Thoracic aorta (tissue), 2 donors: ENCODE results near the gene TOMM40. TPM values are rescaled to one million over a fixed set of nuclear protein-coding genes. Genes with fewer than 3 reads are reported as not detected.
A peak's percentile ranks its signal among the peaks of the same experiment; 100 is the strongest.
"Not testable (repeated sequence)": the region's sequence is repeated elsewhere in the genome, so short reads cannot be mapped to it uniquely, and the experiment has no call there.

Experiments used
- ATAC-seq: fragments of 150-250 bp; one replicate; pipeline ENCODE4 v1.8.0; 2017; ENCODE audit warnings: low read depth; ENCODE audit not compliant: insufficient number of reproducible peaks, low FRiP score
- DNase-seq: peaks from one replicate; pipeline ENCODE4 v3.0.0-alpha.2; 2020; ENCODE audit warnings: low spot score
- H3K27ac ChIP-seq, 2 donors: fragments of 200-600 bp; sonication (generic); 1 replicate in 1 of 2; 2 replicates in 1 of 2; pipeline ENCODE4 v1.5.1; 2016; ENCODE audit warnings: mild to moderate bottlenecking in 2 of 2, moderate library complexity in 2 of 2
- H3K27me3 ChIP-seq: fragments of 200-600 bp; sonication (generic); replicated peaks from 2 replicates; pipeline ENCODE4 v1.6.0; 2016; ENCODE audit warnings: mild to moderate bottlenecking; ENCODE audit not compliant: insufficient read depth
- H3K36me3 ChIP-seq: fragments of 200-600 bp; sonication (generic); one replicate; pipeline ENCODE4 v1.5.1; 2016
- H3K4me1 ChIP-seq, 2 donors: fragments of 200-600 bp; sonication (generic); 1 replicate in 1 of 2; 2 replicates in 1 of 2; pipeline versions ENCODE4 v1.5.1 to v1.6.0; 2016; ENCODE audit warnings: low read depth in 2 of 2, mild to moderate bottlenecking in 1 of 2; ENCODE audit not compliant: control insufficient read depth in 1 of 2
- H3K4me3 ChIP-seq: fragments of 200-600 bp; sonication (generic); 2 replicates; pipeline ENCODE4 v1.5.1; 2016; ENCODE audit warnings: mild to moderate bottlenecking
- H3K9me3 ChIP-seq: fragments of 200-600 bp; sonication (generic); 2 replicates; pipeline ENCODE4 v1.5.1; 2016
- total RNA-seq, 2 donors: library from RNA; depleted of rRNA; stranded (reverse); fragments of >200 nt; gene quantifications; one replicate each; pipeline versions ENCODE4 v1.1.0 to v1.2.3, GENCODE V29; 2016
- TF ChIP-seq, protein P1 (sequence below): fragments of 200-600 bp; sonication (generic); IDR thresholded peaks from one replicate; pipeline ENCODE4 v1.5.1; 2019; ENCODE audit warnings: antibody characterized with exemption

The TOMM40 gene
- total RNA-seq, 2 donors from 2014 or later, result 24.9 to 48.5 TPM

DNA sequence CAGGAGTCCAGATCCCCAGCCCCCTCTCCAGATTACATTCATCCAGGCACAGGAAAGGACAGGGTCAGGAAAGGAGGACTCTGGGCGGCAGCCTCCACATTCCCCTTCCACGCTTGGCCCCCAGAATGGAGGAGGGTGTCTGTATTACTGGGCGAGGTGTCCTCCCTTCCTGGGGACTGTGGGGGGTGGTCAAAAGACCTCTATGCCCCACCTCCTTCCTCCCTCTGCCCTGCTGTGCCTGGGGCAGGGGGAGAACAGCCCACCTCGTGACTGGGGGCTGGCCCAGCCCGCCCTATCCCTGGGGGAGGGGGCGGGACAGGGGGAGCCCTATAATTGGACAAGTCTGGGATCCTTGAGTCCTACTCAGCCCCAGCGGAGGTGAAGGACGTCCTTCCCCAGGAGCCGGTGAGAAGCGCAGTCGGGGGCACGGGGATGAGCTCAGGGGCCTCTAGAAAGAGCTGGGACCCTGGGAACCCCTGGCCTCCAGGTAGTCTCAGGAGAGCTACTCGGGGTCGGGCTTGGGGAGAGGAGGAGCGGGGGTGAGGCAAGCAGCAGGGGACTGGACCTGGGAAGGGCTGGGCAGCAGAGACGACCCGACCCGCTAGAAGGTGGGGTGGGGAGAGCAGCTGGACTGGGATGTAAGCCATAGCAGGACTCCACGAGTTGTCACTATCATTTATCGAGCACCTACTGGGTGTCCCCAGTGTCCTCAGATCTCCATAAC lies 14.5 kb downstream of the TOMM40 start, which contains the start of gene APOE:
APOE (plus strand) TSS at position 360 of the 724 bp plus-strand sequence. CDS start 829 bp downstream, outside the sequence.
- DNase-seq (no peak), ATAC-seq (no peak)
- no peaks in the 10 kb centered on the region for H3K4me1 ChIP-seq
- TF ChIP-seq, protein P1, sequence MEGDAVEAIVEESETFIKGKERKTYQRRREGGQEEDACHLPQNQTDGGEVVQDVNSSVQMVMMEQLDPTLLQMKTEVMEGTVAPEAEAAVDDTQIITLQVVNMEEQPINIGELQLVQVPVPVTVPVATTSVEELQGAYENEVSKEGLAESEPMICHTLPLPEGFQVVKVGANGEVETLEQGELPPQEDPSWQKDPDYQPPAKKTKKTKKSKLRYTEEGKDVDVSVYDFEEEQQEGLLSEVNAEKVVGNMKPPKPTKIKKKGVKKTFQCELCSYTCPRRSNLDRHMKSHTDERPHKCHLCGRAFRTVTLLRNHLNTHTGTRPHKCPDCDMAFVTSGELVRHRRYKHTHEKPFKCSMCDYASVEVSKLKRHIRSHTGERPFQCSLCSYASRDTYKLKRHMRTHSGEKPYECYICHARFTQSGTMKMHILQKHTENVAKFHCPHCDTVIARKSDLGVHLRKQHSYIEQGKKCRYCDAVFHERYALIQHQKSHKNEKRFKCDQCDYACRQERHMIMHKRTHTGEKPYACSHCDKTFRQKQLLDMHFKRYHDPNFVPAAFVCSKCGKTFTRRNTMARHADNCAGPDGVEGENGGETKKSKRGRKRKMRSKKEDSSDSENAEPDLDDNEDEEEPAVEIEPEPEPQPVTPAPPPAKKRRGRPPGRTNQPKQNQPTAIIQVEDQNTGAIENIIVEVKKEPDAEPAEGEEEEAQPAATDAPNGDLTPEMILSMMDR, result no peak
- no peaks in the 10 kb centered on the region for H3K9me3 ChIP-seq
- no peak within 1 kb of the TSS for H3K27ac ChIP-seq
- peaks cover 18% of the 10 kb centered on the region for H3K36me3 ChIP-seq
- no peaks in the 10 kb centered on the region for H3K27me3 ChIP-seq
- H3K4me3 ChIP-seq, result peak within 1 kb of the TSS; percentile 54

DNA sequence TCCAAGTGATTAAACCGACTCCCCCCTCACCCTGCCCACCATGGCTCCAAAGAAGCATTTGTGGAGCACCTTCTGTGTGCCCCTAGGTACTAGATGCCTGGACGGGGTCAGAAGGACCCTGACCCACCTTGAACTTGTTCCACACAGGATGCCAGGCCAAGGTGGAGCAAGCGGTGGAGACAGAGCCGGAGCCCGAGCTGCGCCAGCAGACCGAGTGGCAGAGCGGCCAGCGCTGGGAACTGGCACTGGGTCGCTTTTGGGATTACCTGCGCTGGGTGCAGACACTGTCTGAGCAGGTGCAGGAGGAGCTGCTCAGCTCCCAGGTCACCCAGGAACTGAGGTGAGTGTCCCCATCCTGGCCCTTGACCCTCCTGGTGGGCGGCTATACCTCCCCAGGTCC lies 16.6 kb downstream of the TOMM40 start:
- no peak for ATAC-seq
- Histone ChIP-seq H3K36me3 (peaks cover 2% of the 10 kb centered on the region), H3K27me3 (no peaks in the 10 kb centered on the region), H3K4me3 (no peak overlapping the region), H3K9me3 (no peaks in the 10 kb centered on the region), H3K4me1 (peaks cover 0 to 7% of the 10 kb centered on the region in 2 donors), H3K27ac (no peak overlapping the region)
- DNase-seq, result no peak
- TF ChIP-seq, protein P1, result no peak

DNA sequence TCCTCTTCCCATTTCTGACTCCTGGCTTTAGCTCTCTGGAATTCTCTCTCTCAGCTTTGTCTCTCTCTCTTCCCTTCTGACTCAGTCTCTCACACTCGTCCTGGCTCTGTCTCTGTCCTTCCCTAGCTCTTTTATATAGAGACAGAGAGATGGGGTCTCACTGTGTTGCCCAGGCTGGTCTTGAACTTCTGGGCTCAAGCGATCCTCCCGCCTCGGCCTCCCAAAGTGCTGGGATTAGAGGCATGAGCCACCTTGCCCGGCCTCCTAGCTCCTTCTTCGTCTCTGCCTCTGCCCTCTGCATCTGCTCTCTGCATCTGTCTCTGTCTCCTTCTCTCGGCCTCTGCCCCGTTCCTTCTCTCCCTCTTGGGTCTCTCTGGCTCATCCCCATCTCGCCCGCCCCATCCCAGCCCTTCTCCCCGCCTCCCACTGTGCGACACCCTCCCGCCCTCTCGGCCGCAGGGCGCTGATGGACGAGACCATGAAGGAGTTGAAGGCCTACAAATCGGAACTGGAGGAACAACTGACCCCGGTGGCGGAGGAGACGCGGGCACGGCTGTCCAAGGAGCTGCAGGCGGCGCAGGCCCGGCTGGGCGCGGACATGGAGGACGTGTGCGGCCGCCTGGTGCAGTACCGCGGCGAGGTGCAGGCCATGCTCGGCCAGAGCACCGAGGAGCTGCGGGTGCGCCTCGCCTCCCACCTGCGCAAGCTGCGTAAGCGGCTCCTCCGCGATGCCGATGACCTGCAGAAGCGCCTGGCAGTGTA lies 17.2 kb downstream of the TOMM40 start:
- H3K4me3 ChIP-seq, result no peak overlapping the region
- no peaks in the 10 kb centered on the region for H3K27me3 ChIP-seq
- TF ChIP-seq, protein P1, result no peak
- no peaks in the 10 kb centered on the region for H3K36me3 ChIP-seq
- no peaks in the 10 kb centered on the region for H3K9me3 ChIP-seq
- no peak overlapping the region for H3K27ac ChIP-seq
- DNase-seq, result no peak
- peaks cover 0 to 7% of the 10 kb centered on the region in 2 donors for H3K4me1 ChIP-seq
- no peak for ATAC-seq

DNA sequence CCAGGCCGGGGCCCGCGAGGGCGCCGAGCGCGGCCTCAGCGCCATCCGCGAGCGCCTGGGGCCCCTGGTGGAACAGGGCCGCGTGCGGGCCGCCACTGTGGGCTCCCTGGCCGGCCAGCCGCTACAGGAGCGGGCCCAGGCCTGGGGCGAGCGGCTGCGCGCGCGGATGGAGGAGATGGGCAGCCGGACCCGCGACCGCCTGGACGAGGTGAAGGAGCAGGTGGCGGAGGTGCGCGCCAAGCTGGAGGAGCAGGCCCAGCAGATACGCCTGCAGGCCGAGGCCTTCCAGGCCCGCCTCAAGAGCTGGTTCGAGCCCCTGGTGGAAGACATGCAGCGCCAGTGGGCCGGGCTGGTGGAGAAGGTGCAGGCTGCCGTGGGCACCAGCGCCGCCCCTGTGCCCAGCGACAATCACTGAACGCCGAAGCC lies 17.8 kb downstream of the TOMM40 start:
- Histone ChIP-seq H3K36me3 (no peaks in the 10 kb centered on the region), H3K4me1 (peaks cover 0 to 7% of the 10 kb centered on the region in 2 donors), H3K27ac (no peak overlapping the region), H3K27me3 (no peaks in the 10 kb centered on the region), H3K9me3 (no peaks in the 10 kb centered on the region), H3K4me3 (no peak overlapping the region)
- ATAC-seq (no peak), DNase-seq (no peak)
- TF ChIP-seq, protein P1, result no peak

DNA sequence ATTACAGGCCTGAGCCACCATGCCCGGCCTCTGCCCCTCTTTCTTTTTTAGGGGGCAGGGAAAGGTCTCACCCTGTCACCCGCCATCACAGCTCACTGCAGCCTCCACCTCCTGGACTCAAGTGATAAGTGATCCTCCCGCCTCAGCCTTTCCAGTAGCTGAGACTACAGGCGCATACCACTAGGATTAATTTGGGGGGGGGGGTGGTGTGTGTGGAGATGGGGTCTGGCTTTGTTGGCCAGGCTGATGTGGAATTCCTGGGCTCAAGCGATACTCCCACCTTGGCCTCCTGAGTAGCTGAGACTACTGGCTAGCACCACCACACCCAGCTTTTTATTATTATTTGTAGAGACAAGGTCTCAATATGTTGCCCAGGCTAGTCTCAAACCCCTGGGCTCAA lies 18.7 kb downstream of the TOMM40 start:
- no peak for DNase-seq
- Histone ChIP-seq H3K27me3 (no peaks in the 10 kb centered on the region), H3K36me3 (no peaks in the 10 kb centered on the region), H3K27ac (no peak overlapping the region), H3K4me1 (peaks cover 0 to 14% of the 10 kb centered on the region in 2 donors), H3K4me3 (no peak overlapping the region), H3K9me3 (no peaks in the 10 kb centered on the region)
- TF ChIP-seq, protein P1, result no peak
- ATAC-seq, result no peak

DNA sequence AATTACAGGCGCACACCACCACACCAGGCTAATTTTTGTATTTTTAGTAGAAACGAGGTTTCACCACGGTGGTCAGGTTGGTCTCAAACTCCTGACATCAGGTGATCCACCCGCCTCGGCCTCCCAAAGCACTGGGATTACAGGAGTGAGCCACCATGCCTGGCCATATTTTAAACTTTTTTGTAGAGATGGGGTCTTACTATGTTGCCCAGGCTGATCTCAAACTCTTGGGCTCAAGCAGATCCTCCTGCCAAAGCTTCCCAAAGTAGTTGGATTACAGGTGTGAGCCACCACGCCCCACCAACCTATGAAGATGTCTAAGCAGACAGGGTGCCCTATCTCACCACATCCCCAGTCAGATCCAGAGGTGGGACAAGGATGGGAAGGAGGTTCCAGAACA lies 20.8 kb downstream of the TOMM40 start:
- not testable (repeated sequence) for H3K4me3 ChIP-seq, H3K36me3 ChIP-seq, ATAC-seq, H3K27ac ChIP-seq, DNase-seq, H3K9me3 ChIP-seq, H3K27me3 ChIP-seq
- peaks cover 0 to 15% of the 10 kb centered on the region in 2 donors for H3K4me1 ChIP-seq
